GM19455 (cell line): ENCODE data around the gene KRTAP9-8.
"Not testable (repeated sequence)": the region's sequence is repeated elsewhere in the genome, so short reads cannot be mapped to it uniquely, and the experiment has no call there.

ENCODE experiments used
- ATAC-seq: cut with Tn5 transposase; IDR thresholded peaks from one replicate; pipeline ENCODE4 v1.9.1; 2021; ENCODE audit not compliant: unreplicated experiment

KRTAP9-8 gene, protein sequence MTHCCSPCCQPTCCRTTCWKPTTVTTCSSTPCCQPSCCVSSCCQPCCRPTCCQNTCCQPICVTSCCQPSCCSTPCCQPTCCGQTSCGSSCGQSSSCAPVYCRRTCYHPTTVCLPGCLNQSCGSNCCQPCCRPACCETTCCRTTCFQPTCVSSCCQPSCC

DNA sequence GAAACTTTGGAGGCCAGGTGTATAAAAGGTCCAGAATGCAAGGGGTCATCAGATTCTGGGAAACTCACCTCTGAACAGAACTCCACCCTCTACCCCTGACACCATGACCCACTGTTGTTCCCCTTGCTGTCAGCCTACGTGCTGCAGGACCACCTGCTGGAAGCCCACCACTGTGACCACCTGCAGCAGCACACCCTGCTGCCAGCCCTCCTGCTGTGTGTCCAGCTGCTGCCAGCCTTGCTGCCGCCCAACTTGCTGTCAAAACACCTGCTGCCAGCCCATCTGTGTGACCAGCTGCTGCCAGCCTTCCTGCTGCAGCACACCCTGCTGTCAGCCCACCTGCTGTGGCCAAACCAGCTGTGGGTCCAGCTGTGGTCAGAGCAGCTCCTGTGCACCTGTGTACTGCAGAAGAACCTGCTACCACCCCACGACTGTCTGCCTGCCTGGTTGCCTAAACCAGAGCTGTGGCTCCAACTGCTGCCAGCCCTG lies at the start of gene KRTAP9-8:
Gene KRTAP9-8, plus strand, starts transcription at position 51 of the 489 bp plus-strand sequence. Its CDS starts 53 bp downstream, at position 104.
- not testable (repeated sequence) for ATAC-seq

DNA sequence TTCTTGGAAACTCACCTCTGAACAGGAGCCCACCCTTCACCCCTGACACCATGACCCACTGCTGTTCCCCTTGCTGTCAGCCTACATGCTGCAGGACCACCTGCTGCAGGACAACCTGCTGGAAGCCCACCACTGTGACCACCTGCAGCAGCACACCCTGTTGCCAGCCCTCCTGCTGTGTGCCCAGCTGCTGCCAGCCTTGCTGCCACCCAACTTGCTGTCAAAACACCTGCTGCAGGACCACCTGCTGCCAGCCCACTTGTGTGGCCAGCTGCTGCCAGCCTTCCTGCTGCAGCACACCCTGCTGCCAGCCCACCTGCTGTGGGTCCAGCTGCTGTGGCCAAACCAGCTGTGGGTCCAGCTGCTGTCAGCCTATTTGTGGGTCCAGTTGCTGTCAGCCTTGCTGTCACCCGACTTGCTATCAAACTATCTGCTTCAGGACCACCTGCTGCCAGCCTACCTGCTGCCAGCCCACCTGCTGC lies 47.9 kb upstream of the KRTAP9-8 start, which contains the start of gene KRTAP9-1:
Gene KRTAP9-1, plus strand, starts transcription at position 51 of the 482 bp plus-strand sequence. Its CDS starts 0 bp downstream, at position 51.
- not testable (repeated sequence) for ATAC-seq

DNA sequence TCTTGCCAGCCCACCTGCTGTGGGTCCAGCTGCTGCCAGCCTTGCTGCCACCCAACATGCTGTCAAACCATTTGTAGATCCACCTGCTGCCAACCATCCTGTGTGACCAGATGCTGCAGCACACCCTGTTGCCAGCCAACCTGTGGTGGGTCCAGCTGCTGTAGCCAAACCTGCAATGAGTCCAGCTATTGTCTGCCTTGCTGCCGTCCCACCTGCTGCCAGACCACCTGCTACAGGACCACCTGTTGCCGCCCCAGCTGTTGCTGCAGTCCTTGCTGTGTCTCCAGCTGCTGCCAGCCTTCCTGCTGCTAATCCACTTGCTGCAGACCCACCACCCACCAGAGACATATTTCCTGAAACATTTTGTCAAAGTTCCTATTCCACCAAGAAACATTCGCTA lies 47.5 kb upstream of the KRTAP9-8 start:
- no peak for ATAC-seq

DNA sequence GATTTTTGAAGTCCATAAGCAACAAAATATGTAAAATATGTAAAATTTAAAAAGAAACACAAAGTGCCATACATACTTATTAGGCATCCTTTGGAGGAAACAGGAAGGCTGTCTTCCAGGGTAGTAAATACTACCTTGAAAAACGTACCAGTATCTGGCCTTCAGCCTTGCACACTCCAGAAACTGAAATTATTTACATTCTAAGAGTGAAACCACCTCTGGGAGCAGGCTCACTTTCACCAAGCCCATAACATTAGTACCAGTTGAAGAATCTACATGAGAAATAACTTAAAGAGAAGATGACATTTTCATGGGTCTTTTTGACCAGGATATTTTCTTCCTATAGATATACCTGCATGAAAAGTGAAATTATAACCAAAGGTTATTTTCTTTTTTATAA lies 41.7 kb upstream of the KRTAP9-8 start:
- no peak for ATAC-seq

DNA sequence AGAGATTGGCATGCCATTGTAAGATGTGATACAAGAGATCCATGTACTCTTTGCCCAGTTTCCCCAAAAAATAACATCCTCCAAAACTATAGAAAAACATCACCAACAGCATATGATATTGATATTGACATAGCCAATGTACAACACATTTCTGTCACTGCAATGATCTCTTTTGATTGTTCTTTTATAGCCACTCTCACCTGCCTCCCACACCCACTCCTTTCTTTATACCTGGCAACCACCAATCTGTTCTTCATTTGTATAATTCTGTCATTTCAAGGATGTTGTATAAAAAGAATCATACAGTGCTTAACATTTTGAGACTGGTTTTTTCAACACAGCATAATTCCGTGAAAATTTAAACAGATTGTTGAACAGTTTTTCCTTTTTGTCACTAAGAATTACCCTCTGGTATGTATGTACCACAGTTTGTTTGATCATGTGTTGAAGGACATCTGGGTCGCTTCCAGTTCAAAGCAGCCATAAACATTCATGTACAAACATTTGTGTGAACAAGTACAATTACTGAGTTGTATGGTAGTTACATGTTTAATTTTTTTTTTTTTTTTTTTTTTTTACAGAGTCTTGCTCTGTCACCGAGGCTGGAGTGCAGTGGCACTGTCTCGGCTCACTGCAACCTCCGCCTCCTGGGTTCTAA lies 38.2 kb upstream of the KRTAP9-8 start:
- ATAC-seq, result no peak

DNA sequence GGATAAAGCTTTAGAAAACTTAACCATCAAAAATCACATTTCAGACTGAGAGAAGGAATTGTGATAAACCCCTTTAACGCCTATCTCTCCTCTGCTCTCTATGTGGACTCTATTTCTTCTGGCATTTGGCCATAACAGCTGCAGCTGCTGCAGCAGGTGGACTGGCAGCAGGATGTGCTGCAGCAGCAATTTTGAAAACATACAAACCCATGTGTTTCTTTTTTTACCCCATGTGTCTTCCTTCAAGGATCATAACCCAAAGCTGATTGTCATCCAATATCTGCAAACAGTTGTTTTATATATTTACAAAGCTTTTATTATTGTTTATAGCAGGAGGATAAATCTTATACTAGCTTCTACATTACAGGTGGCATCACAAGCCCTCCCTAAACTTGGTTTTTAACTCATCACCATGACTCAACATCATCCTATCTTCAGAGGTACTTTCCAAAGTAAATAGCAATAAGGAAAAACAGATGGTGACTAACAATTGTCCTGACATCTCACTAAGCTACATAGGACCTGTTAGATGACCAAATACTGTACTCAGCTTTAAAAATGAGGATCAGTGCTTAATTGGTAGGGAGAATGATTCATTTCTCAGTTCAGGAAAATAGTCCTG lies 25.8 kb upstream of the KRTAP9-8 start:
- no peak for ATAC-seq

DNA sequence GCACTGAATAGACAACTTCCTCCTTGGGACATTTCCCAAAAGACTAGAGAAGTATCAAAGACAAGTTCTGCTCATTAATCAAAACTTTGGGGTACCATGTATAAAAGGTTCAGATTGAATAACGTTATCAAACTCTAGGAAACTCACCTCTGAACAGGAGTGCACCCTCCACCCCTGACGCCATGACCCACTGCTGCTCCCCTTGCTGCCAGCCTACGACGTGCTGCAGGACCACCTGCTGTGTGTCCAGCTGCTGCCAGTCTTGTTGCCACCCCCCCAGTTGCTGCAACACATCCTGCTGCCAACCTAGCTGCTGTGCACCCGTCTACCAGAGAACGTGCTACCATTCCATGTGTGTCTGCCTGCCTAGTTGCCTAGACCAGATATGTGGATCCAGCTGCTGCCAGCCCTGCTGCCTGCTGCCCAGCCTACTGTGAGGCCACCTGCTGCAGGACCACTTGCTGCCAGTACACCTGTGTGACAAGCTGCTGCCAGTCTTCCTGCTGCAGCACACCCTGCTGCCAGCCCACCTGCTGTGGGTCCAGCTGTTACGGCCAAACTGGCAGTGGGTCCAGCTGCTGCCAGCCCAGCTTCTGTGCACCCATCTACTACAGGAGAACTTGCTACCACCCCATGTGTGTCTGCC lies 25.2 kb upstream of the KRTAP9-8 start:
- ATAC-seq, result no peak

DNA sequence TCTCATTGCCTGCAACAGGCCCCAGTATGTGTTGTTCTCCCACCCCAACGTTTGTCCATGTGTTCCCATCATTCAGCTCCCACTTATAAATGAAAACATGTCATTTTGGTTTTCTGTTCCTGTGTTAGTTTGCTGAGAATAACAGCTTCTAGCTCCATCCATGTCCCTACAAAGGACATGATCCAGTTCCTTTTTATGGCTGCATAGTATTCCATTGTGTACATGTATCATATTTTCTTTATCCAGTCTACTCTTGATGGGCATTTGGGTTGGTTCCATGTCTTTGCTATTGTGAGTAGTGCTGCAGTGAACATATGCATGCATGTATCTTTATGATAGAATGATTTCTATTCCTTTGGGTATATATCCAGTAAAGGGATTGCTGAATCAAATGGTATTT lies 22.1 kb upstream of the KRTAP9-8 start:
- no peak for ATAC-seq

DNA sequence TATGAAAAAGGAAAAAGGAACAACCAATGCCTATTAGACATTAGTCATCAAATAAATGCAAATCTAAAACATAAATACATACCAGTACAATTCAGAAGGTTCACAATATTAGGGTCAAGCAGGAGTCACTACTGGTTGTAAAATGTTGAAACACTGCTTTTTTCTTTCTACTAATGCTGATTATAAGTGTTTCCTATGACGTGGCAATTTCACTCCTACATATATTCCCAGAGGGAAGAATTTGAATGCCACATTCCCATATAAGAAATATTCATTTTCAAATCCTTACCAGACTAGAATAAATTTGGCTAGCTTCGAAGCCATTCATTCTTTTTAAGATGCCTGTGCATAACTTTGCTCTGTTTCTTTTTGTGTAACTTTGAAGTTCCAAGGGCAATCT lies 14.0 kb upstream of the KRTAP9-8 start:
- no peak for ATAC-seq

DNA sequence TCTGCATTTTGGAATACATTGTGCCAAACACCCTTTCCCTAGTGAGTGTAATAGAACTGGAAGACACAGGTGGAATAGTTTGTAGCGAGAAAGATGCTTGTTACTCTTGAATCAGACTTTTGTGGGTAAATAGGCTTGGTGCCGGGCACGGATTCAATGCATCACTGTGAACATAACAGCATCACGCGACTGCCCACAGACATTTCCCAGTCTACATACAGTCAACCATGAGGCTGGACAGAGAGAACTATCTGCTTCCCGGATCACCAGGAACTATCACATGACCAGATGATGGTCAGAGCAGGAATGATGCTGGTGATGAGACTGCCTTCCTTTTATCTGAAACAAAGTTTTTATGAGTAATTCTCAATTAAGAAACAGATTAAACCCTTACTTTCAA lies 11.7 kb upstream of the KRTAP9-8 start:
- ATAC-seq, result no peak

DNA sequence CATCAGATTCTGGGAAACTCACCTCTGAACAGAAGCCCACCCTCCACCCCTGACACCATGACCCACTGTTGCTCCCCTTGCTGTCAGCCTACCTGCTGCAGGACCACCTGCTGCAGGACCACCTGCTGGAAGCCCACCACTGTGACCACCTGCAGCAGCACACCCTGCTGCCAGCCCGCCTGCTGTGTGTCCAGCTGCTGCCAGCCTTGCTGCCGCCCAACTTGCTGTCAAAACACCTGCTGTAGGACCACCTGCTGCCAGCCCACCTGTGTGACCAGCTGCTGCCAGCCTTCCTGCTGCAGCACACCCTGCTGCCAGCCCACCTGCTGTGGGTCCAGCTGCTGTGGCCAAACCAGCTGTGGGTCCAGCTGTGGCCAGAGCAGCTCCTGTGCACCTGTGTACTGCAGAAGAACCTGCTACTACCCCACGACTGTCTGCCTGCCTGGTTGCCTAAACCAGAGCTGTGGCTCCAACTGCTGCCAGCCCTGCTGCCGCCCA lies 11.2 kb upstream of the KRTAP9-8 start, which contains the start of gene KRTAP9-2:
Gene KRTAP9-2, plus strand, starts transcription at position 51 of the 498 bp plus-strand sequence. Its CDS starts 7 bp downstream, at position 58.
- ATAC-seq, result not testable (repeated sequence)

DNA sequence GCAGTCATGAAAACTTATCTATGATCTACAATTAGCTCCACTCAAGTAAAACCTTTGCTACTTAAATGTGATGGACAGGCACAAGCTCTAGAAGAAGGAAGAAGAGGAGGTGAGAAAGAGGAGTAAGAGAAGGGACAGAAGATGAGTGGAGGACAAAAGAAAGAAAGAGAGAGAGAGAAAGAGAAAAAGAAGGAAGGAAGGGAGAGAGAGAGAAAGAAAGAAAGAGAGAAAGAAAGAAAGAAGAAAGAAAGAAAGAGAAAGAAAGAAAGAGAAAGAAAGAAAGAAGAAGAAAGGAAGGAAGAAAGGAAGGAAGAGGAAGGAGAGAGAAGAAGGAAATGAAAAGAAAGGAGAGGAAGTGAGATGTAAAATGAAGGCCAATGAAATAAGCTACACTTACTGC lies 7.7 kb upstream of the KRTAP9-8 start:
- ATAC-seq, result no peak

DNA sequence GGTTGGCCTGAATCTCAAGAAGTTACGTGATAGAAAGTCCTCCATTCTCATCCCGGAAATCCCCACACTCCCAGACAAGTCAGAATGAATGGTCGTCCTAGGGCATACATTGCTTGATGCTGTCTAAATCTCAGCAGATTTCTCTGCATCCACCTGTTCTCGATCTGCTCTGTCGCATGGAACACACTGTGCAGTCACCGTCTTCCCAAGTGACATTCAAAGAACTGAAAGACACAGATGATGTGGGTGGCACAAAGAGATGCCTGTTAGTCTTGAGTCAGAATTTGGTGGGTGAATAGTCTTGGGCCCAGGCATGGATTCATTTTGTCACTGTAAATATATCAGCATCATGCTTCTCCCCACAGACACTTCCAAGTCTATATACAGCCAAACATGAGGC lies 6.1 kb upstream of the KRTAP9-8 start:
- ATAC-seq, result no peak

DNA sequence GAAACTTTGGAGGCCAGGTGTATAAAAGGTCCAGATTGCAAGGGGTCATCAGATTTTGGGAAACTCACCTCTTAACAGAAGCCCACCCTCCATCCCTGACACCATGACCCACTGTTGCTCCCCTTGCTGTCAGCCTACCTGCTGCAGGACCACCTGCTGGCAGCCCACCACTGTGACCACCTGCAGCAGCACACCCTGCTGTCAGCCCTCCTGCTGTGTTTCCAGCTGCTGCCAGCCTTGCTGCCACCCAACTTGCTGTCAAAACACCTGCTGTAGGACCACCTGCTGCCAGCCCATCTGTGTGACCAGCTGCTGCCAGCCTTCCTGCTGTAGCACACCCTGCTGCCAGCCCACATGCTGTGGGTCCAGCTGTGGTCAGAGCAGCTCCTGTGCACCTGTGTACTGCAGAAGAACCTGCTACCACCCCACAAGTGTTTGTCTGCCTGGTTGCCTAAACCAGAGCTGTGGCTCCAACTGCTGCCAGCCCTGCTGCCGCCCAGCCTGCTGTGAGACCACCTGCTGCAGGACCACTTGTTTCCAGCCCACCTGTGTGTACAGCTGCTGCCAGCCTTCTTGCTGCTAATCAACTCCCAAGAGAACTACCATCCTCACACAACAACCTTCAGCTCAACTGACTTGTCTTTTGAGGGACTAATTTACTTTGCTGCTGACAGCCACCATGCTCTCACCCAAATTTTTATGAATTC lies 5.2 kb upstream of the KRTAP9-8 start, which contains the start of gene KRTAP9-3:
Gene KRTAP9-3, plus strand, starts transcription at position 51 of the 707 bp plus-strand sequence. Its CDS starts 53 bp downstream, at position 104.
- not testable (repeated sequence) for ATAC-seq

DNA sequence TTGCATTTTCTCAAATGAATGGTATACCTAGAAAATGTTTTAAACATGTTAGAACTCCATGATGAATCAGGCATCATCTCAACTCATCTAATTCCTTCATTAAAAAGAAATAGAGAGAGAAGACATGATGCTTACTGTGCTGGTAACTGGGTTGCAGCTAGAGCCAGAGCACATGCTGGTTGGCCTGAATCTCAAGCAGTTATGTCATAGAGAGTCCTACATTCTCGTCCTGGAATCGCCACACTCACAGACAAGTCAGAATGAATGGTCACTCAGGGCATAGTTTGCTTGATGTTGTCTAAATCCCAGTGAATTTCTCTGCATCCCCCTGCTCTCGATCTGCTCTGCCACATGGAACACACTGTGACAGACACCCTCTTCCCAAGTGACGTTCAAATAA lies 683 bp upstream of the KRTAP9-8 start:
- ATAC-seq, result not testable (repeated sequence)

DNA sequence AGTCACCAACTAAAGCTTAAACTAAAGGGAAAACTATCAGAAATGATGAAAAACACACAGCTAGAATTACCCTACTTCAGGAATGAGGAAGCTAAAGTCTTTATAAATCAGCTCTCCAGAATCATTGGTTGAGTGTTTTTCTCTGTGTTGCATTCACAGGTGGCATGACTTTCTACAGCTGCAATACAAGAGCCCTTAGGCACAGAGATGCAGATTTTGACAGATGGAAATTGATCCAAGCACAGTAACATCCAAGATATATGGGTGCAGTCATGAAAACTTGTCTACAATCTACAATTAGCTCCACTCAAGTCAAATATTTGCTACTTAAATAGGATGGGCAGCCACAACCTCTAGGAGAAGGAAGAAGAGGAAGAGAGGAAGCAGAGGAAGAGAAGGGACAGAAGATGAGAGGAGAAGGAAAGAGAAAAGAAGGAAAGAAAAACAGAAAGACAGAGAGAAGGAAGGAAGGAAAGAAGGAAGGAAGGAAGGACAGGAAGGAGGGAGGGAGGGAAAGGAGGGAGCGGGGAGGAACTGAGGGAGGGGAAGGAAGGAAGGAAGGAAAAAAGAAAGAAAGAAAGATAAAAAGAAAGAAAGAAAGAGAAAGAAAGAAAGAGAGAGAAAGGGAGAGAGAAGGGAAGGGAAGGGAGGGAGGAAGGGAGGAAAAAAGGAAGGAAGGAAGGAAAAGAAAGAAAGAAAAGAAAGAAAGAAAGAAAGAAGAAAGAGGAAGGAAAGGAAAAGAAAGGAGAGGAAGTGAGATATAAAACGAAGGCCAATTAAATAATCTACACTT lies 9.4 kb downstream of the KRTAP9-8 start:
- ATAC-seq, result not testable (repeated sequence)

DNA sequence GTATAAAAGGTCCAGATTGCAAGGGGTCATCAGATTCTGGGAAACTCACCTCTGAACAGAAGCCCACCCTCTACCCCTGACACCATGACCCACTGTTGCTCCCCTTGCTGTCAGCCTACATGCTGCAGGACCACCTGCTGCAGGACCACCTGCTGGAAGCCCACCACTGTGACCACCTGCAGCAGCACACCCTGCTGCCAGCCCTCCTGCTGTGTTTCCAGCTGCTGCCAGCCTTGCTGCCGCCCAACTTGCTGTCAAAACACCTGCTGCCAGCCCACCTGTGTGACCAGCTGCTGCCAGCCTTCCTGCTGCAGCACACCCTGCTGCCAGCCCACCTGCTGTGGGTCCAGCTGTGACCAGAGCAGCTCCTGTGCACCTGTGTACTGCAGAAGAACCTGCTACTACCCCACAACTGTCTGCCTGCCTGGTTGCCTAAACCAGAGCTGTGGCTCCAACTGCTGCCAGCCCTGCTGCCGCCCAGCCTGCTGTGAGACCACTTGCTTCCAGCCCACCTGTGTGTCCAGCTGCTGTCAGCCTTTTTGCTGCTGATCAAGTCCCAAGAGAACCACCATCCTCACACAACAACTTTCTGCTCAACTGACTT lies 11.9 kb downstream of the KRTAP9-8 start, which contains the start of gene KRTAP9-4:
Gene KRTAP9-4, plus strand, starts transcription at position 51 of the 604 bp plus-strand sequence. Its CDS starts 34 bp downstream, at position 85.
- ATAC-seq, result not testable (repeated sequence)

DNA sequence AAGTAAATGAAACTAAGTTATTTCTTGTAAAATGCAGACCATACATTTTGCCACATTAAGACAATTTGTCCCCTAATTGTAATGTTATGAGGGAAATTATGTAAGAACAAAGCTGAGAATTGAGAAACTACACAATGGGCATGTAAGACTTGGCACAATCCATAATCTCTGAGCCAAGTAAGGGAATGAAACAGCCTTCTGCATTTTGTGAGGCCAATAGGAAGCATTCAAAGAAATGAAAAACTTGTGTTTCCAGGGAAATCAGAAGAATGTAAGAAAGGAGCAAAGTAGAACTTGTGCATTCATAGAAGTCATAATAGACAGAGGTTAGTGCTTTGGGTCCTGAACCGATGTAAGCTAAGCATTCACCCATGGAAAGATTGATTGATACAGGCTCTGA lies 13.5 kb downstream of the KRTAP9-8 start:
- no peak for ATAC-seq

DNA sequence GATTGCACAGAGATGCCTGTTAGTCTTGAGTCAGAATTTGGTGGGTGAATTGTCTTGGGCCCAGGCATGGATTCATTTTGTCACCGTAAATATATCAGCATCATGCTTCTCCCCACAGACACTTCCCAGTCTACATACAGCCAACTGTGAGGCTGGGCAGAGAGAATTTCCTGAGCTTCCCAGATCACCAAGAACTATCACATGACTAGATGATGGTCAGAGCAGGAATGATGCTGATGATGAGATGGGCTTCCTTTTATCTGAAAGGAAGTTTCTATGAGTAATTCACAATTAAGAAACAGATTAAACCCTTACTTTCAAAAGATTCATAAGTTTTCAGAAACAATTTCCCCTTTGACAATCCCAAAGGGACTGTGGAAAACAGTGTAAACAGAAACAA lies 17.1 kb downstream of the KRTAP9-8 start:
- no peak for ATAC-seq
